Lower leg skin (tissue), 4 donors: Measurements from ENCODE around the gene HMGXB4. TPM values are rescaled to one million over a fixed set of nuclear protein-coding genes. Genes with fewer than 3 reads are reported as not detected.

Source experiments
- DNase-seq, 2 donors: peaks; one replicate each; pipeline ENCODE4 v3.0.0-alpha.2; 2019; ENCODE audit warnings: low spot score in 2 of 2
- H3K4me3 ChIP-seq: fragments of 200-600 bp; sonication (generic); 2 replicates; pipeline ENCODE4 v1.5.1; 2017; ENCODE audit warnings: mild to moderate bottlenecking, low read depth; ENCODE audit not compliant: poor library complexity, severe bottlenecking
- CTCF ChIP-seq, 3 donors: fragments of 450-650 bp; IDR thresholded peaks; one replicate each; pipeline ENCODE4 v1.5.1; 2016; ENCODE audit warnings: antibody characterized with exemption in 3 of 3, mild to moderate bottlenecking in 3 of 3, moderate library complexity in 2 of 3
- POLR2A ChIP-seq, 2 donors: fragments of 450-650 bp; IDR thresholded peaks; one replicate each; pipeline ENCODE4 v1.6.1; 2016 to 2017; ENCODE audit warnings: antibody characterized with exemption in 2 of 2, mild to moderate bottlenecking in 1 of 2, moderate library complexity in 1 of 2
- WGBS, 2 donors: methylation state at CpG; one replicate each; pipeline ENCODE4 v1.1.5; 2018; 5-methylcytosine and 5-hydroxymethylcytosine counted together
- intact Hi-C: fragments of 100-400 bp; cut with DNase I; formaldehyde crosslinking; loops from one replicate; pipeline ENCODE4 v1.15.0; 2023; ENCODE audit warnings: low total_unique reads
- total RNA-seq, 4 donors: library from RNA; depleted of rRNA; stranded (reverse); fragments of >200 nt; gene quantifications; one replicate each; pipeline ENCODE4 v1.1.0, GENCODE V29; 2016

Gene HMGXB4
- total RNA-seq, 4 donors from 2014 or later = 15.1 to 28.3 (median 18.6) TPM

GRCh38 chr22:35334004-35334403, 76.7 kb downstream of the HMGXB4 start:
- H3K4me3 ChIP-seq = no peak overlapping the region
- no peak for TF ChIP-seq CTCF (IDR thresholded peaks at IDR 0.05)
- no peak for TF ChIP-seq POLR2A (IDR thresholded peaks at IDR 0.05)
- intact Hi-C loops = no loop called here
- DNase-seq = no peak
- 72 to 79% methylated on average over 9 of the region's 9 CpGs for WGBS, 2 donors

GRCh38 chr22:35335468-35335867, 78.2 kb downstream of the HMGXB4 start:
- no peak for DNase-seq
- intact Hi-C loops = no loop called here
- 92 to 93% methylated on average over 2 to 6 of the region's 7 CpGs for WGBS, 2 donors

GRCh38 chr22:35335936-35336781, 78.9 kb downstream of the HMGXB4 start:
- H3K4me3 ChIP-seq = no peak overlapping the region
- intact Hi-C loops = no loop called here
- no peak for DNase-seq
- 82 to 85% methylated on average over 12 of the region's 12 CpGs for WGBS, 2 donors
- TF ChIP-seq CTCF (IDR thresholded peaks at IDR 0.05) = no peak
- no peak for TF ChIP-seq POLR2A (IDR thresholded peaks at IDR 0.05)

More at GRCh38 chr22:35335468-35335867, 78.2 kb downstream of the HMGXB4 start:
- no peak overlapping the region for H3K4me3 ChIP-seq
- no peak for TF ChIP-seq CTCF (IDR thresholded peaks at IDR 0.05)

GRCh38 chr22:35337932-35338331, 80.6 kb downstream of the HMGXB4 start:
- intact Hi-C loops = no loop called here
- no peak for DNase-seq
- no peak overlapping the region for H3K4me3 ChIP-seq
- no peak for TF ChIP-seq CTCF (IDR thresholded peaks at IDR 0.05)
- TF ChIP-seq POLR2A (IDR thresholded peaks at IDR 0.05) = no peak
- WGBS, 2 donors = 88 to 89% methylated on average over 4 of the region's 4 CpGs

- WGBS, 2 donors = 76 to 78% methylated on average over 19 of the region's 19 CpGs
- DNase-seq = no peak
- intact Hi-C loops = no loop called here
Observed at GRCh38 chr22:35341090-35341874, 84.0 kb downstream of the HMGXB4 start.

More at GRCh38 chr22:35341090-35341874, 84.0 kb downstream of the HMGXB4 start:
- no peak for TF ChIP-seq POLR2A (IDR thresholded peaks at IDR 0.05)
- no peak for TF ChIP-seq CTCF (IDR thresholded peaks at IDR 0.05)
- H3K4me3 ChIP-seq = no peak overlapping the region
